Neutrophil (primary cell): Measurements from ENCODE around the gene LRRC7.

ENCODE experiments used
- H3K27ac ChIP-seq: fragments of 200-600 bp; sonication (generic); 2 replicates; pipeline ENCODE4 v1.5.1; 2016; ENCODE audit warnings: mild to moderate bottlenecking, moderate library complexity
- H3K27me3 ChIP-seq: fragments of 200-600 bp; sonication (generic); 2 replicates; pipeline ENCODE4 v1.6.0; 2016; ENCODE audit warnings: mild to moderate bottlenecking
- H3K36me3 ChIP-seq: fragments of 200-600 bp; sonication (generic); 2 replicates; pipeline ENCODE4 v1.5.1; 2017
- H3K4me1 ChIP-seq, 2 experiments: fragments of 200-600 bp in 1 of 2; sonication (generic) in 1 of 2; 1 replicate in 1 of 2; 2 replicates in 1 of 2; pipeline versions ENCODE4 v1.5.1 to v1.6.1; 2013 to 2016; ENCODE audit warnings: low read depth in 1 of 2, low read length in 1 of 2, mild to moderate bottlenecking in 1 of 2, moderate library complexity in 1 of 2; ENCODE audit not compliant: control insufficient read depth in 1 of 2, insufficient read depth in 1 of 2
- H3K4me3 ChIP-seq, 2 experiments: fragments of 200-600 bp in 1 of 2; sonication (generic) in 1 of 2; 1 replicate in 1 of 2; 2 replicates in 1 of 2; pipeline ENCODE4 v1.5.1; 2013 to 2016; ENCODE audit warnings: low read depth in 1 of 2, low read length in 1 of 2, mild to moderate bottlenecking in 1 of 2, moderate library complexity in 1 of 2
- H3K9me3 ChIP-seq: fragments of 200-600 bp; sonication (generic); 2 replicates; pipeline ENCODE4 v1.5.1; 2016
- CTCF ChIP-seq: fragments of 200-600 bp; sonication (generic); IDR thresholded peaks from 2 replicates; pipeline ENCODE4 v1.5.1; 2016; ENCODE audit warnings: antibody characterized with exemption

Gene LRRC7

GRCh38 chr1:69744381-69744780, 176.7 kb downstream of the LRRC7 start:
- Histone ChIP-seq H3K4me1 (peaks cover 0 to 6% of the 10 kb centered on the region in 2 experiments), H3K36me3 (no peaks in the 10 kb centered on the region), H3K27ac (no peak overlapping the region), H3K27me3 (no peaks in the 10 kb centered on the region), H3K4me3 (no peak overlapping the region), H3K9me3 (no peaks in the 10 kb centered on the region)
- TF ChIP-seq CTCF = no peak

- H3K9me3 ChIP-seq = no peaks in the 10 kb centered on the region
- no peak overlapping the region for H3K27ac ChIP-seq
- H3K36me3 ChIP-seq = no peaks in the 10 kb centered on the region
- no peaks in the 10 kb centered on the region for H3K27me3 ChIP-seq
- H3K4me3 ChIP-seq = no peak overlapping the region
- peaks cover 0 to 6% of the 10 kb centered on the region in 2 experiments for H3K4me1 ChIP-seq
- TF ChIP-seq CTCF = no peak
Observed at GRCh38 chr1:69747207-69747606, 179.5 kb downstream of the LRRC7 start.

GRCh38 chr1:69750638-69751037, 182.9 kb downstream of the LRRC7 start:
- TF ChIP-seq CTCF = no peak
- no peak overlapping the region for H3K4me3 ChIP-seq
- no peak overlapping the region for H3K27ac ChIP-seq
- H3K9me3 ChIP-seq = no peaks in the 10 kb centered on the region
- no peaks in the 10 kb centered on the region for H3K36me3 ChIP-seq
- H3K4me1 ChIP-seq = no peaks in the 10 kb centered on the region
- H3K27me3 ChIP-seq = no peaks in the 10 kb centered on the region

GRCh38 chr1:69752831-69753230, 185.1 kb downstream of the LRRC7 start:
- TF ChIP-seq CTCF = no peak
- H3K27ac ChIP-seq = no peak overlapping the region
- no peak overlapping the region for H3K4me3 ChIP-seq
- no peaks in the 10 kb centered on the region for H3K9me3 ChIP-seq
- no peaks in the 10 kb centered on the region for H3K27me3 ChIP-seq
- no peaks in the 10 kb centered on the region for H3K36me3 ChIP-seq
- H3K4me1 ChIP-seq = no peaks in the 10 kb centered on the region

GRCh38 chr1:69754521-69754920, 186.8 kb downstream of the LRRC7 start:
- Histone ChIP-seq H3K4me3 (no peak overlapping the region), H3K4me1 (no peaks in the 10 kb centered on the region), H3K9me3 (no peaks in the 10 kb centered on the region), H3K36me3 (no peaks in the 10 kb centered on the region), H3K27me3 (no peaks in the 10 kb centered on the region), H3K27ac (no peak overlapping the region)
- TF ChIP-seq CTCF = no peak

GRCh38 chr1:69755647-69756046, 187.9 kb downstream of the LRRC7 start:
- Histone ChIP-seq H3K4me1 (no peaks in the 10 kb centered on the region), H3K4me3 (no peak overlapping the region), H3K27me3 (no peaks in the 10 kb centered on the region), H3K36me3 (no peaks in the 10 kb centered on the region), H3K27ac (no peak overlapping the region), H3K9me3 (no peaks in the 10 kb centered on the region)
- no peak for TF ChIP-seq CTCF
